HepG2 (cell line): ENCODE measurements around the gene TMEM266.

Experiments used
- CTCF ChIP-seq: sonication (generic); formaldehyde crosslinking; IDR thresholded peaks from 2 replicates; pipeline ENCODE4 v1.5.0; 2020; ENCODE audit warnings: mild to moderate bottlenecking, missing genetic modification reagents, moderate library complexity
- MYNN ChIP-seq: sonication (generic); formaldehyde crosslinking; IDR thresholded peaks from 2 replicates; pipeline ENCODE4 v1.4.0; 2020; ENCODE audit warnings: mild to moderate bottlenecking, low read depth, missing genetic modification reagents
- SIX4 ChIP-seq: sonication (generic); formaldehyde crosslinking; IDR thresholded peaks from 2 replicates; pipeline ENCODE4 v1.4.0; 2020; ENCODE audit warnings: missing genetic modification reagents
- ZNF253 ChIP-seq: sonication (generic); formaldehyde crosslinking; IDR thresholded peaks from 2 replicates; pipeline ENCODE4 v1.8.0; 2022; ENCODE audit warnings: mild to moderate bottlenecking, missing genetic modification reagents, borderline replicate concordance
- ZNF549 ChIP-seq: sonication (generic); formaldehyde crosslinking; IDR thresholded peaks from 2 replicates; pipeline ENCODE4 v1.5.0; 2020; ENCODE audit warnings: missing genetic modification reagents
- TF ChIP-seq, protein P1 (sequence below): sonication (generic); formaldehyde crosslinking; IDR thresholded peaks from 2 replicates; pipeline ENCODE4 v1.5.0; 2020; ENCODE audit warnings: mild to moderate bottlenecking, low read depth, missing genetic modification reagents, borderline replicate concordance

DNA sequence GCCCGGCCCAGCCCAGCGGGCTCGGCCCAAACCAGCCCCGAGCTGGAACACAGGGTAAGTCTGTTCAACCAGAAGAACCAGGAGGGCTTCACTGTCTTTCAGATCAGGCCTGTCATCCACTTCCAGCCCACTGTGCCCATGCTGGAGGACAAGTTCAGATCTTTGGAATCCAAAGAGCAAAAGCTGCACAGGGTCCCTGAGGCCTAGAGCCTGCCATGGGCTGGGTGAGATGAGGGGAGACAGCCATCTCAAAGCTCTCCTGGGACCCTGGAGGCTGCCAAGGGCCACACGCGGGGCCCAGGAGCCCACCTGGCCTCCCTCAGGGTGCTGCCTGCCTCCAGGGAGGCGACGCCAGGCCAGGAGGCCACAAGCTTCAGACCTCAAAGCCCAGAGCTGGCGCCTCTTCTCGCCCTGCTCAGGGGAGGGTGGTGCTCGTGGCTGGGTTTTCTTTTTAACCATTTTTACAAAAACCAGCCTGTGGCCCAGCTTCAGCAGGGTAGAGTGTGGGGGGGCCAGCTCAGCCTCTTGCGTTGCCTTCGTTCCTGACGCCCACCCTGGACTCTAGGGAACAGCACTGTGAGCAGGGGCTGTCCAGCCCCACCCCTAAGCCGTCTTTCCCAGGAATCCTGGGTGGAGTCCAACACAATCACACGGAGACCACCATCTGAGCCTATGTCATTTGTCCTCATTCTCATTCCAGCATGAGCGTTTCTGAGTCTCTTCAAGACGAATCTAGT is 144.5 kb downstream of the TMEM266 start:
- no peak for TF ChIP-seq ZNF549
- TF ChIP-seq ZNF253 (CRISPR knock-in tag), result no peak
- no peak for TF ChIP-seq MYNN (CRISPR knock-in tag)
- TF ChIP-seq, protein P1, sequence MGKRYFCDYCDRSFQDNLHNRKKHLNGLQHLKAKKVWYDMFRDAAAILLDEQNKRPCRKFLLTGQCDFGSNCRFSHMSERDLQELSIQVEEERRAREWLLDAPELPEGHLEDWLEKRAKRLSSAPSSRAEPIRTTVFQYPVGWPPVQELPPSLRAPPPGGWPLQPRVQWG, result no peak
- TF ChIP-seq CTCF (CRISPR knock-in tag), result no peak
- TF ChIP-seq SIX4 (CRISPR knock-in tag), result no peak
